PC-9 (cell line): ENCODE results near the gene SCD5. TPM values are rescaled to one million over a fixed set of nuclear protein-coding genes. Genes with fewer than 3 reads are reported as not detected.
"Not testable (repeated sequence)": the region's sequence is repeated elsewhere in the genome, so short reads cannot be mapped to it uniquely, and the experiment has no call there.

Experiments used
- BruUV-seq: library from RNA; stranded (reverse); fragments of 400-500 nt; replicated peaks from 2 replicates; lab custom pipeline; 2021; lab: Mats Ljungman, UMichigan
- CTCF ChIA-PET: fragments of 300-600 bp; sonication (Branson Sonifier 250); formaldehyde crosslinking; loops from one replicate; lab custom pipeline; 2022; ENCODE audit warnings: antibody characterized with exemption; lab: Charles Lee
- POLR2A ChIA-PET: fragments of 300-600 bp; sonication (Branson Sonifier 250); formaldehyde crosslinking; loops from one replicate; lab custom pipeline; 2022; ENCODE audit warnings: antibody characterized with exemption; ENCODE audit not compliant: unreplicated experiment; lab: Charles Lee
- DNase-seq, 2 experiments: peaks; one replicate each; pipeline versions ENCODE4 v3.0.0 to v3.0.0-alpha.2; 2015 to 2022; ENCODE audit warnings: mixed read lengths in 1 of 2
- H2AFZ ChIP-seq: fragments of 200-600 bp; sonication (generic); 2 replicates; pipeline ENCODE4 v1.8.1; 2017; ENCODE audit warnings: antibody characterized with exemption
- H3F3A ChIP-seq: fragments of 200-600 bp; sonication (generic); 2 replicates; pipeline ENCODE4 v1.8.1; 2017; ENCODE audit warnings: antibody characterized with exemption, mild to moderate bottlenecking, low read depth; ENCODE audit not compliant: insufficient read depth
- H3K27ac ChIP-seq: fragments of 200-600 bp; sonication (generic); 2 replicates; pipeline ENCODE4 v1.6.1; 2016; ENCODE audit warnings: mixed run types
- H3K27me3 ChIP-seq: fragments of 200-600 bp; sonication (generic); 2 replicates; pipeline ENCODE4 v1.6.1; 2016; ENCODE audit warnings: low read depth, mixed run types; ENCODE audit not compliant: insufficient read depth
- H3K36me3 ChIP-seq: fragments of 200-600 bp; sonication (generic); 2 replicates; pipeline ENCODE4 v1.6.1; 2016; ENCODE audit warnings: low read depth, mixed run types
- H3K4me1 ChIP-seq: fragments of 200-600 bp; sonication (generic); replicated peaks from 2 replicates; pipeline ENCODE4 v1.6.1; 2016; ENCODE audit warnings: mixed run types; ENCODE audit not compliant: insufficient read depth
- H3K4me2 ChIP-seq: fragments of 200-600 bp; sonication (generic); 2 replicates; pipeline ENCODE4 v1.6.1; 2017; ENCODE audit warnings: mixed run types
- H3K4me3 ChIP-seq: fragments of 200-600 bp; sonication (generic); 2 replicates; pipeline ENCODE4 v1.6.1; 2016; ENCODE audit warnings: mixed run types
- H3K79me2 ChIP-seq: fragments of 200-600 bp; sonication (generic); 2 replicates; pipeline ENCODE4 v1.6.1; 2017; ENCODE audit warnings: low read depth, mixed run types
- H3K9me2 ChIP-seq: fragments of 200-600 bp; sonication (generic); 2 replicates; pipeline ENCODE4 v1.8.1; 2017; ENCODE audit warnings: mild to moderate bottlenecking; ENCODE audit not compliant: insufficient read depth
- H3K9me3 ChIP-seq: fragments of 200-600 bp; sonication (generic); 2 replicates; pipeline ENCODE4 v1.8.1; 2016; ENCODE audit warnings: low read depth; ENCODE audit not compliant: insufficient read depth
- H4K20me1 ChIP-seq: fragments of 200-600 bp; sonication (generic); 2 replicates; pipeline ENCODE4 v1.8.1; 2017; ENCODE audit not compliant: insufficient read depth
- CTCF ChIP-seq: fragments of 200-600 bp; sonication (generic); conservative IDR thresholded peaks from 2 replicates; pipeline ENCODE4 v1.6.1; 2017; ENCODE audit warnings: mixed run types, antibody characterized with exemption, mild to moderate bottlenecking, moderate library complexity
- EZH2 ChIP-seq: fragments of 200-600 bp; sonication (generic); IDR thresholded peaks from 2 replicates; pipeline ENCODE4 v1.8.0; 2017; ENCODE audit warnings: antibody characterized with exemption, low read depth
- intact Hi-C: fragments of 100-400 bp; cut with micrococcal nuclease; formaldehyde crosslinking; loops from one replicate; pipeline ENCODE4 v1.10.0; 2022; ENCODE audit not compliant: unreplicated experiment
- total RNA-seq: library from RNA; stranded (reverse); gene quantifications from 2 replicates; pipeline ENCODE4 v1.2.3, GENCODE V29; 2021

The SCD5 gene
- total RNA-seq, 1 experiment from 2014 or later = 34.3 TPM

DNA sequence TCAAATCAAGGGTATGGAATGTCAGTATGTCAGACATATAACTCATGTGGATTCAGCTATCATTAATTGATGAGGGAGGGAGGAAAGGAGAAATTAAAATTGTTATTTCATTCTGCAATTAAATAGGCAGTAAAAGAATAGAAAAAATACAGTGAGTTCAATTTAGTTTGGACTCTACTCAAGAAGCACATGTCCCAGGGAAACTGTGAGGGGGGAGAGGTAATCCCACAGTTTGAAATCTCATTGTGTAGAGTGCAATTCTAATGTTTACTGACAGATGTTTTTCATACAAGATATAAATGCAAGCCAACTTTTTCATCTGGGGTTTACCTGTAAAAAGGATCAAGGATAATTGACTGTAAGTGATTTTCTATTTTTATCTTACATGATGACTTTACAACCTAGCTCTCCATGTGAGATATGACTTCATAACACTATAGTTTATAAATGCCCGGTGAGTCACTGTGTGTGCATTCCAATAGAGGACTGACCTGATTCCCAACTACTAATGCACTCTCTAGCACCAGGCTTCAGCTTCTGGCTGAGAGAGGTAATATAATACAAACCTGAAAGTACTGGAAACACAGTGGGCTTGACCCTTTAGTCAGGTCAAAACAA lies 35.2 kb upstream of the SCD5 start:
- H4K20me1 ChIP-seq = no peaks in the 10 kb centered on the region
- ChIA-PET POLR2A (interaction anchor here (0.5 to 0.6 kb wide), 3 partner anchors 17 to 48 kb away, joined by 3 to 4 read pairs (median 3); partner anchors contain the start of gene SCD5), CTCF (interaction anchor here (0.5 to 1.0 kb wide), 3 partner anchors 26 to 434 kb away, joined by 3 to 4 read pairs (median 4); no protein-coding TSS in a partner anchor)
- no TSS peak for BruUV-seq
- no peak for TF ChIP-seq CTCF
- no peak for TF ChIP-seq EZH2
- no peaks in the 10 kb centered on the region for H3K9me3 ChIP-seq
- no peaks in the 10 kb centered on the region for H3K27me3 ChIP-seq
- DNase-seq = peak; percentile 42 to 88
- intact Hi-C loops = loop anchor here (5.0 kb wide), 1 partner anchor 372 kb away; no protein-coding TSS in a partner anchor
- peaks cover 18% of the 10 kb centered on the region for H3K4me1 ChIP-seq
- H3K4me3 ChIP-seq = no peak overlapping the region
- H3K4me2 ChIP-seq = peak overlapping the region; percentile 35; the same call in 1 of the 2 replicates
- H3F3A ChIP-seq = peaks cover 9% of the 10 kb centered on the region
- no peaks in the 10 kb centered on the region for H3K9me2 ChIP-seq
- peak overlapping the region; percentile 75 for H3K27ac ChIP-seq
- no peaks in the 10 kb centered on the region; the same call in 1 of the 2 replicates for H3K36me3 ChIP-seq
- no peak overlapping the region for H2AFZ ChIP-seq
- H3K79me2 ChIP-seq = no peaks in the 10 kb centered on the region

GRCh38 chr4:82833060-82833459 lies 34.5 kb upstream of the SCD5 start:
- H3K9me3 ChIP-seq, H4K20me1 ChIP-seq, H3K4me3 ChIP-seq, BruUV-seq, H3K4me2 ChIP-seq, POLR2A ChIA-PET, H3K9me2 ChIP-seq, H3F3A ChIP-seq, H3K27me3 ChIP-seq, H3K36me3 ChIP-seq, H3K27ac ChIP-seq, DNase-seq, H2AFZ ChIP-seq, H3K79me2 ChIP-seq: not testable (repeated sequence)
- peaks cover 18% of the 10 kb centered on the region for H3K4me1 ChIP-seq
- CTCF ChIA-PET = interaction anchor here (1.0 kb wide), 1 partner anchor 27 kb away, joined by 4 read pairs; no protein-coding TSS in a partner anchor
- intact Hi-C loops = loop anchor here (5.0 kb wide), 1 partner anchor 371 kb away; no protein-coding TSS in a partner anchor

DNA sequence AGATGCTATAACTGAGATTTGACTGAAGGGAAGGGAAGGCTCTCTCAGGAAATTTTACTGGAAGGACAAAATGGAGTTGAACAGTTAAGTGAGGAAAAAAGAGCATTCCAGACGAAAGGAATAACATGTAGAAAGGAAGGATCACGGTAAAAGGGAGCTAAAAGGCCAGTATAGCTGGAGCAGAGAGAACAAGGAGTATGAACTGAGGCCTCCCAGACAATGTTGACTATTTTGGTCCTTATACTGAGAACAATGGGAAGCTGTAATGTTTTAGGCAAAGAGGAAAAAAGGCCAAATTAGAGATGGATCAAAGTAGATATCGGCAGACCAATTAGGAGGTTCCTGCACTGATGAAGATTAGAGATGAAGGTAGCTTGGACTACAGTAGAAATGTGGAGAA lies 26.8 kb upstream of the SCD5 start:
- H3K36me3 ChIP-seq = peaks cover 9% of the 10 kb centered on the region; the same call in 1 of the 2 replicates
- DNase-seq = no peak

More for the DNA sequence above, 26.8 kb upstream of the SCD5 start:
- no peak overlapping the region for H3K4me2 ChIP-seq
- no peaks in the 10 kb centered on the region for H3K9me2 ChIP-seq
- no peaks in the 10 kb centered on the region for H3K9me3 ChIP-seq
- TF ChIP-seq EZH2 (no peak), CTCF (no peak)
- no peaks in the 10 kb centered on the region for H4K20me1 ChIP-seq
- ChIA-PET POLR2A (no interaction called here), CTCF (no interaction called here)
- H3K27me3 ChIP-seq = no peaks in the 10 kb centered on the region
- intact Hi-C loops = no loop called here
- H3K79me2 ChIP-seq = no peaks in the 10 kb centered on the region
- BruUV-seq = no TSS peak
- no peak overlapping the region for H3K27ac ChIP-seq
- no peak overlapping the region for H2AFZ ChIP-seq
- no peaks in the 10 kb centered on the region for H3F3A ChIP-seq
- no peak overlapping the region for H3K4me3 ChIP-seq
- no peaks in the 10 kb centered on the region for H3K4me1 ChIP-seq
